HG03060 (cell line): Measurements from ENCODE around the gene SYF2.
A peak's percentile ranks its signal among the peaks of the same experiment; 100 is the strongest.
"Not testable (repeated sequence)": the region's sequence is repeated elsewhere in the genome, so short reads cannot be mapped to it uniquely, and the experiment has no call there.

Source experiments
- ATAC-seq: cut with Tn5 transposase; IDR thresholded peaks from one replicate; pipeline ENCODE4 v1.9.1; 2021; ENCODE audit warnings: low read depth, moderate number of reproducible peaks; ENCODE audit not compliant: unreplicated experiment

Gene SYF2

GRCh38 chr1:25232027-25232865 is at the start of gene SYF2:
Gene SYF2, minus strand, starts transcription at chr1:25232502. Its CDS starts 35 bp downstream, at chr1:25232467.
- ATAC-seq, result peak; percentile 67

DNA sequence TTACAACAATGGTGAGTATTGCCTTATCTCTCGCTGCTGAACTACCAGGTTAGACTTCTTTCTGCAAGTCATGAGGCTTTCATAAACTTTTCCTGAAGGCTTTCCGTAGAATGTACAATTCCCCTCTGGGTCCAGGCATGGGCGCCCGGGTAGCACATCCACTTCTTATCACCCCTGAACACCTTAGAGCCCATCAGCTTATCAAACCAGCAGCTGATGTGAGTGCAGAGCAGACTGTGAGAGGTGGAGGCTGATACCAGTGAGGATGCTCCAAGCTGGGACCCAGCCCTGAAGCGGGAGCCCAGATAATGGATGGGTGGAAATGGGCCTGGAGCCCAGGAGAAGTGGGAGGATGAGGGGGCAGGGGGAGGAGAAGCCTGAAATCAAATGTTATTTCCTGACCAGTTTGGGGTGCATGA is 47.4 kb upstream of the SYF2 start:
- not testable (repeated sequence) for ATAC-seq

- not testable (repeated sequence) for ATAC-seq
Observed at GRCh38 chr1:25278790-25279189, 46.5 kb upstream of the SYF2 start.

DNA sequence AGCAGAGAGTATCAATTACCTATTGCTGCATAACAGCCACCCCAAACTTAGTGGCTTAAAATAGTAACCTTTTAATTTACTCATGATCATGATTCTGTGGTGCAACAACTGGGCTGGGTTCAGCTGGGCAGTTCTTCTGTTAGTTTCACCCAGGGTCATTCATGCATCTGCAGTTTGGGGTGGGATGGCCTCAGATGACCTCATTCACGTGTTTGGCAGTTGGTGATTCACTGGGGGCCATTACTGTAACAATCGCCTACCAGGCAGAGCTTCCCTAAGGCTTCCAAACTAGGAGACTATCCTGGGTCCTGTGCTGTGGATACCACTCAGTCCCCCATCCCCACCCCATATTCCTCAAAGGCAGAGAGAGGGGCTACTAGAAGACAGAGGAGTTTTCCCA is 46.1 kb upstream of the SYF2 start:
- not testable (repeated sequence) for ATAC-seq

DNA sequence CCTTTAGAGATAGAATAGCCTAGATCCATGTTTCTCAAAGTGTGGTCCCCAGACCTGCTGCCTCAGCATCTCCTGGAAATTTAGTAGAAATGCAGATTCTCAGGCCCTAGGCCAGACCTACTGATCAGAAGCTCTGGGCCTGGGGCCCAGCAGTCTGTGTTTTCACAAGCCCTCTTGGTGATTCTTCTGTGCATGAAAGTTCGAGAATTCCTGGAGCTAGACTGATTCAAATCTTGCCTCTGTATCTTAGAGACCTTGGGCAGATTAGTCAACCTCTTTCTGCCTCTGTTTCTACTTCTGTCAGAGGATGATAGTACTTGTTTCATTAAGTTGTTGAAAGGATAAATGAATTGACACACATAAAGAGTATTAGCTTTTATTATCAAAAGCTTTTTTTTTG is 45.0 kb upstream of the SYF2 start:
- ATAC-seq, result not testable (repeated sequence)

GRCh38 chr1:25275648-25276047 is 43.3 kb upstream of the SYF2 start:
- ATAC-seq, result not testable (repeated sequence)

DNA sequence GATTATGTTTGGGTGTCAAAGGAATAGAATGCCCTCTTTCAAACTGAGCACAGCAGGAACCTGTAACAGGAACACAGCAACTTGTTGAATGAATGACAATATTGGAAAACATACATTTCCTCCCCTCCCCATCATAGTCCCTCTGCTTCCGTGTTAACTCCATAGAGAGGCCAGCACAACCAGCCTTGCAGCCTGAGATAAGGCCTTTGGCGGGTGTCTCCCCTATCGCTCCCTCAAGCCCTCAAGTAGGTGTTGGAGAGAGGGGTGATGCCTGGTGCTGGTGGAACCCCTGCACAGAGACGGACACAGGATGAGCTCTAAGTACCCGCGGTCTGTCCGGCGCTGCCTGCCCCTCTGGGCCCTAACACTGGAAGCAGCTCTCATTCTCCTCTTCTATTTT is 39.9 kb upstream of the SYF2 start, which contains the start of gene RHD:
Gene RHD, plus strand, starts transcription at position 272 of the 400 bp plus-strand sequence. Its CDS starts 39 bp downstream, at position 311.
- ATAC-seq, result not testable (repeated sequence)

GRCh38 chr1:25268143-25268760 is 36.0 kb upstream of the SYF2 start:
- ATAC-seq, result not testable (repeated sequence)

DNA sequence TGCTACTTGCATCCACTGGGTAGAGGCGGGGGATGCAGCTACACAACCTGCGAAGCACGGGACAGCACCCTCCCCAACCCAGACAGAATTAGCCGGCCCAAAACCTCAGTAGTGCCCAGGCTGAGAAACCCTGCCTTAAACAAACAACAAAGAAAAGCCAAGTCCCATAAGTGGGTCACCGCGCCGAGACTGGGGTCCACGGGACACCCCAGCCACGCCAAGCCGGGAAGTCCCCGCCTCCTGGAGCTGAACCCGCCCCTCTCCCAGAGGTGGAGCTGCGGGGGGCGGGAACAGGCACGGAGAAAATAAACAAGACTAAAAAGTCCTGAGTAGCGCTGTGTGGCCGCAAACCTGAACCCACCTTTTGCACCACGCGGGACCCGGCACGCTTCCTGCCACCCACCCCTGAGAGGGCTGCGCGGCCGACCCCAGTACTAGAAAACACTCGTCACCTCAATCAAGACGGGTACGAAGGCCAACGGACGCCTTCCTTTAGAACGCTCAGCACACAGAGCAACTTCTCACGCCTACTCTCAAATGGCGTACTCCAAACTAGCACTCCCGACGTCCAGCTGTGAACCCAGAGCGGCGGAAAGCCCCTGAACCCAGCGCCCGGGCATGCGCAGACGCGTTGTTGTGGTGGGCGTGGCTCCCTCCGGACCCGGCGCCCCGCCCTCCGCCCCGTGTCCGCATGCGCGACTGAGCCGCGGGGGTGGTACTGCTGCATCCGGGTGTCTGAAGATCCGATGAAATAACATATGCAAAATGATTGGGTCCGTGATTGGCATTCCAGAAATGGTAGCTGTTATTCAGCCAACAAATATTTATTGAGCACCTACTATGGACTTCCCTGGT is 35.2 kb upstream of the SYF2 start:
- ATAC-seq, result peak; percentile 67

DNA sequence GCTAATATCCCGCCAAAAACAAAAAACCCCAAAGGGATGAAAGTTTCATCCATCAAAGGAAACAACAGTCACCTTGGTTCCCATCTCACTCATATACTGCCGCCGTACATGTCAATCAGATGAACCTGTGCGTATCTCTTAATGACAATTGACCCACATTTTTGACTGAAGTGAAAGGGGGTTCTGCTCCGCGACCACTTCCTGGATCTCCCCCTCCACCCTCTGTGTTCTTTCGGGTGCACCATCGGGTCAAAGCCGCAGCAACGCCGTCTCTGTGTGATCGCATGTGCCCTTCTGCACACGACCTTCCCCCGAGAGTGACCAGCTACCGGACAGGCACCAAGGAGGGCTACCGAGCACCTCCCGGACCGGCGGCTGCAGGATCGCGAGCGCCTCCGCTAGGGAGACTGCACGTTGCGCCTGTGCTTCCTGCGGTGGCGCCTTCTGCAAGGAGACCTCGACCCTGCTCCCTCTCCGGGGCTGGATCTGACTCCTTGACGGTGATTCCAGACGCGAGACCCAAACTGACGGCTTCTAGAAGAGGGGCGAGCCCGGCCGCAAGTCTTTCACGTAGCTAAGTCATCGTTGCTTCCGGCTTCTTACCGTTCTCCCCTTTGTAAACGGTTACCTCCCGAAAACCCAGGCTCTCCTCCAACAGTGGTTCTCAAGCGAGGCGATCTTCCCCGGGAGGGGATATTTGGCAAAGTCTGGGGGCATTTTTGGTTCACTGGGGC is 34.4 kb upstream of the SYF2 start:
- peak; percentile 3 for ATAC-seq

DNA sequence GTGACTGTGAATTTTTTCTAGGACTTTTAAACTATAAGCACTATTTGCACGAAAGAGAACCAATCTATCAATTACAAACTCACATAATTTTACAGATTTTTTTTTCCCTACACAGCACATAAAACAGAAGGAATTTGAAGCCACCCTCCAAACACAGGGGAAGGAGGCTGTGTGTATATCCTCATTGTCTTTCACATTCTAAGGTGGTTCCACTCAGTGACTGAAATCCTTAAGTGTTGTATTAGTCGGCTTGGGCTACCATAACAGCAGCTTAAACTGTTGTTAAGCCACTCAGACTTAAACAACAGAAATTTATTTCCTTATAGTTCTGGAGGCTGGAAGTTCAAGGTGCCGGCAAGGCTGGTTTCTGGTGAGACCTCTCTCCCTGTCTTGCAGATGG is 28.0 kb upstream of the SYF2 start:
- not testable (repeated sequence) for ATAC-seq

DNA sequence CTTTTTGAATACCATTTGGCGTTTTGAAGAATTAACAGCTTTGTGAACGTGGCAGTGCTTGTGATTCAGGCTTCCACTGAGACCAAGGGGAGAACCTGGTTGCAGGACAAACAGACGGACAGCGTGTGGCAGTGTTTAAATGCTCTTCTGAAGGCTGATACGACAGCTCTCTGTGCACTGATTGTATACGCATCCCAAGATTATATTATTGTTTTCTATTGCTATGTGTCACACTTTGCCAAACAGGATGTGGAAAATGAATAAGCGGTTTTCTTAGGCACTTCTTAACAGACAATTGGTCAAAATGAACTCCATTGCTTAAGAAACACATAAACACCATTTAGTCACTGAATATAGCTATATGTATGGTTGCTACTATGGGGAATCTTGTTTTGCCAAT is 27.5 kb upstream of the SYF2 start:
- ATAC-seq, result not testable (repeated sequence)

GRCh38 chr1:25257196-25257595 is 24.9 kb upstream of the SYF2 start:
- ATAC-seq, result no peak

DNA sequence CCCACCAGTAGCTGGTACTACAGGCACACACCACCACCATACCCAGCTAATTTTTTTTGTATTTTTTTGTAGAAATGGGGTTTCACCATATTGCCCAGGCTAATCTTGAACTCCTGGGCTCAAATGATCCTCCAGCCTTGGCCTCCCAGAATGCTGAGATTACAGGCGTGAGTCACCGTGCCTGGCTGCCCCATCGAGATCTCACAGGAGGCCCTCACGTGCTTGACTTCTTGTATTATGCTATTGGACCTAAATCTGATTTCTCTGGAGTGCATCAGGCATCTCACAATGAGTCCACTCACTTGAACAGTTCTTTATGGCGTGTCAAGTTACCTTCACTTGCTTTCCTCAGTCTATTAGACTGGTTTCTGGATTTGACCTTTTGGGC is 24.3 kb upstream of the SYF2 start:
- ATAC-seq, result no peak

DNA sequence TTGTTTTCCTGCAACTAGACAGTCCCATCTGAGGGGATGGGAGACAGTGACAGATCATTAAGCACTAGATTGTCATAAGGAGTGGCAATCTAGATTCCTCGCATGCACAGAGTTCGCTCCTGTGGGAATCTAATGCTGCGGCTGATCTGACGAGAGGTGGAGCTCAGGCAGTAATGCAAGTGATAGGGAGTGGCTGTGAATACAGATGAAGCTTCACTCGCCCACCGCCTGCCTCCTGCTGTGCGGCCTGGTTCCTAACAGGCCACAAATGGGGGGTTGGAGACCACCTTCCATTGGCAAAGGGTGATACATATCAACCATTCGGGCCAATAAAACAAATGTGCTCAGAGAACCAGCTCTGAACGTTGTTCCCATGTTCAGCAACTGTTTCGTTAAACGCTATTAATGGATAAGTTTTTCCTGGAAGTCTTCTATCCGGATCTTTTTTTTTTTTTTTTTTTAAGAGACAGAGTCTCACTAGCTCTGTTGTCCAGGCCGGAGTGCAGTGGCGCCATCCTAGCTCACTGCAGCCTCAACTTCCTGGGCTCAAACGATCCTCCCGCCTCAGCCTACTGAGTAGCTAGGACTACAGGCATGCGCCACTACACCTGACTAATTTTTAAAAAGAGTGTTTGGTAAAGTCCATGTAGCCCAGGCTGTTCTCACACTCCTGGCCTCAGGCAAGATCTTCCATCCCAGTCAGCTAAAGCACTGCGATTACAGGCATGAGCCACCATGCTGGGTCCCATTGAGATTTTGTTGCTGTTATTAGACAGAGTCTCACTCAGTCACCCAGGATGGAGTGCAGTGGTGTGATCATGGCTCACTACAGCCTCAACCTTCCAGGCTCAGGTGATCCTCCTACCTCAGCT is 23.6 kb upstream of the SYF2 start:
- ATAC-seq, result no peak

GRCh38 chr1:25253911-25254310 is 21.6 kb upstream of the SYF2 start:
- no peak for ATAC-seq

DNA sequence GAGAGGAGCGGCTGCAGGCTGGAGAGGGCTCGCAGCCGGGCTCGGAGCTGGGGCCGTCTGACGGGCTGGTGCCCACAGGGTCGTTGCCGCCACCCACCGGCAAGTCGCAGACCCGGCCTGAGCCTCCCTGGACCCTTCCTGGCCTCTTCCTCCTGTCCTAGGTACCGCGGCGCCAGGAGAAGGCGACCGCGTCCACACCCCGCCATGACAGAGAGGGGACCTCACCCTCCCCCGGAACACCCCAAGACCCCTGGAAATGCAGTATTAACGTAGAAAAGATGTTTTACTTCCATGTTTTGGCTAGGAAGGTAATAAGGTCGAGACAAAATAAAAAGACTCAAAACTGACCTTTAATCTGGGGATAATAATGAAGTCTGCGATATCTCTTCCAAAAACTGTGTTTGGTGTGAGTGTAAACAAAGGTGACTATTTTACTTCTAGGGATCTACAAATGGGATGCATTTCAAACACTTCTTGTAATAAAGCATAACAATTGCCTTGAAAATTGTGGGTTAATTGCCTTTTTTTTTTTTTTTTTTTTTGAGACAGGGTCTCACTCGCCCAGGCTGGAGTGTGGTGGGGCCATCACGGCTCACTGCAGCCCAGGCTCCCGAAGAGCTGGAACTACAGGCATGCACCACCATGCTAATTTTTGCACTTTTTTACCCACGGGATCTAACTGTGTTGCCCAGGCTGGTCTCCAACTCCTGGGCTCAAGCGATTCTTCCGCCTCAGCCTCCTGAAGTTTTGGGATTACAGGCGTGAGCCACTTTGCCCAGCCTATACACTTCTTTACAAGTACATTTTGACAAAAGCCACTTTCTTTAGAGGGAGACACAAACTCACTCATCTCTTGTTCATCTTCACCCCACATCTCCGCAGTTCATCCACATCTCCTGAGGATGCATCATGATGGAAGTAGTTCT is 15.8 kb upstream of the SYF2 start:
- peak; percentile 16 for ATAC-seq
